GM19455 (cell line): ENCODE results near the gene ZNF208.
"Not testable (repeated sequence)": the region's sequence is repeated elsewhere in the genome, so short reads cannot be mapped to it uniquely, and the experiment has no call there.

Experiments used
- ATAC-seq: cut with Tn5 transposase; IDR thresholded peaks from one replicate; pipeline ENCODE4 v1.9.1; 2021; ENCODE audit not compliant: unreplicated experiment

Gene ZNF208

DNA sequence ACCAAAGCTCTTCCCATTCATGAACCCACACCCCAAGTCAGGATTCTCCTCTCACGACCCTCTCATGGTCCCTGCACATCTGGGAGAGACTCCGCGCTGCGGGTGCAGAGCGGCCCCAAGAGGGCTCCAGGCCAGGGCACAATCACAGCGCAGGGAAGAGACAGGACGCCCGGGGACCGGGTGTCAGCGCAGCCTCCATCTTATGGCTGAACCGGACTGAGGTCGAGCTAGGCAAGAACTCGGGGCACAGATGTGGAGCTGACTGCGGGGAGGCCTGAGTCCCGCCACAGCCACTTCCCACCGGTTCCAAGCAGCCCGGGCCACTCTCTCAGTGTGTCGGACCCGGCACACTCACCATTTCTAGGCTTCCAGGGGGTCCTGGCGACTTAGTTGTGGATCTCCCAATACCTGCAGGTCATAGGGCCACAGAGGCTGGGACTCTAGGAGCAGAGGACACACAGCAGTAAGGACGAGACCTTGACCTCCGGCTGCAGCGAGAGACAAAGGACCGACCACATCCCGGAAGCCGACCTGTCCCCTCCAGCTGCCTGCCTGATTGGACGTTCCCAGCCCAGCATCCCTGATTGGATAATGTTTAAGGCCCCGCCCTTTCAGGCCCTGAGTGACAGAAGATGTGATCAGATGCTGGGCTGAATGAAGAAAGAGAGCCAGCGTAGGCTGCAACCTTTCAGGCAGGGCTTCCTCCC is at the start of gene ZNF208:
ZNF208 (minus strand) TSS at position 507 of the 707 bp plus-strand sequence; CDS start at position 358, 149 bp downstream.
- not testable (repeated sequence) for ATAC-seq

DNA sequence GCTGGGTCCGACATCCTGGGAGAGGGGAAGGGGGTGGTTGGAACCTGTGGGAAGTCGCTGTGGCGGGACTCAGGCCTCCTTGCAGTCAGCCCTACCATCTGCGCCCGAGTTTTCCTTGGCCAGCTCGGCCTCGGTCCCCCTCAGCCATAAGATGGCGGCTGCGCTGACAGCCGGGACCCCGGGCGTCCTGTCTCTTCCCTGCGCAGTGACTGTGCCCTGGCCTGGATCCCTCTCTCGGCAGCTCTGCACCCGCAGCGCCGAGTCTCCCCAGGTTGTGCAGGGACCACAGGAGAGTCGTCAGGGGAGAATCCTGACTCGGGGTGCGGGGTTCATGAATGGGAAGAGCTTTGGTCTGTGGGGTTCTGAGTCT is 41.9 kb upstream of the ZNF208 start:
- peak; percentile 26 for ATAC-seq

DNA sequence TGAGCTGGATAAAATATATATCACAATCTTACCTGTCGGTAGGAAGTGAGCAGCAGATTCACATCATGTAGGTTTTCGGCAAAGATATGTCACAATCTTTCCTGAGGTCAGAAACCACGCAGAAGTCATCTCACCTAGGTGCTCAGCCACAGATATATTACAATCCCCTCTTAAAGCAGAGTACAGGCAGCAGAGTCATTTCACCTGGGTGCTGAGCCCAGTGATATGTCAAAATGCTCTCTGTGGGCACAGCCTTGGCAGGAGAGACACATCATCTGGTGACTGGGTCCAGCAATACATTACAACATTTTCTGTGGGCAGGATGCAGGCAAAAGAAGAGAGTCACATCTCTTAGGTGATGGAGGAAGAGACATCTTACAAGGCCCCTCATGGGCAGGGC is 30.4 kb upstream of the ZNF208 start:
- ATAC-seq, result not testable (repeated sequence)

DNA sequence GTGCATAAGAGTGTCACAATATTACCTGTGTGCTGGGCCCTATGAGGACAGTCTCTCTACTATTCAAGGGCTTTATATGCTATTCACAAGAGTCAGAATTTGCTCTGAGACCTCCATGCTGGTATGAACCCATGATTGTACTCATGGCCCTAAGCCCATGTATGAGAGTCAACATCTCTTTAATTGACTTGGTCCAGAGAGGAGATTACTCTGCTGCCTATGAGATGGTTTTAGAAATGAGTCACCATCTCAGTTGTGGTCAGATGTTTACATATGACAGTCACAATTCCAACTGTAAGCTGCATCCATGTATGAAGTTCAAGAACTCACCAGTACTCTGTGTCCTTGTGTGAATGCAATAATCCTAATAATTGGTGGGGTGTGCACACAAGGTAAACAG is 19.9 kb upstream of the ZNF208 start:
- no peak for ATAC-seq

DNA sequence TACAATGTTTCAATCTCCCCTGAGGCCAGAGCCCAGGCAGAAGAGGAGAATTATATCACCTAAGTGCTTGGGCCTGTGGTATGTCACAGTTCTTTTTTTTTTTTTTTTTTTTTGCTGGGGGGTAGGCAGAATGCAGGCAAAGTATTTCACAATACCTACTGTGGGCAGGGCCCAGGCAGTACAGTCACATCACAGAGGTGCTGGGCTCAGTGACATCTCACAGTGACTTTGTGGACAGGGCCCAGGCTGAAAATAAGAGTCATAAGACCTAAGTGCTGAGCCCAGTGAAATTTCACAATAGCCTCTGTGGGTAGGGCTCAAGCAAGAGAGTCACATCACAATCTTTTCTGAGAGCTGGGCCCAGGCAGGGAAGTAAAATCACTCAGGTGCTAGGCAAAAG is 15.9 kb upstream of the ZNF208 start:
- ATAC-seq, result no peak

DNA sequence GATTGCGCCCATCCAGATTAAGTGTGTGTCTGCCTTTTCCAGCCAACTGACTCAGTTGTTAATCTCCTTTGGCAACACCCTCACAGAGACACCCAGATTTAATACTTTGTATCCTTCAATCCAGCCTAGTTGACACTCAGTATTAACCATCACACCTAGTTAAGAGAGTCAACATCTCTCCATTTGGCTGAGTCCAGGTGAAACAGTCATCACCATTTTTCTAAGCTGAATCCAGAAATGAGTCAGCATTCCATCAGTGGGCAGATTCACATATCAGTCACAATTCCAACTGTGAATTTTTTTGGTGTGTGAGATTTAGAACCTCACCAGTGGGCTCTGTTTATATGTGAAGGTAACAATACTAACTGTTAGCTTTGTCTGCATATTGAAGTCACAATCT is 14.8 kb upstream of the ZNF208 start:
- ATAC-seq, result not testable (repeated sequence)

DNA sequence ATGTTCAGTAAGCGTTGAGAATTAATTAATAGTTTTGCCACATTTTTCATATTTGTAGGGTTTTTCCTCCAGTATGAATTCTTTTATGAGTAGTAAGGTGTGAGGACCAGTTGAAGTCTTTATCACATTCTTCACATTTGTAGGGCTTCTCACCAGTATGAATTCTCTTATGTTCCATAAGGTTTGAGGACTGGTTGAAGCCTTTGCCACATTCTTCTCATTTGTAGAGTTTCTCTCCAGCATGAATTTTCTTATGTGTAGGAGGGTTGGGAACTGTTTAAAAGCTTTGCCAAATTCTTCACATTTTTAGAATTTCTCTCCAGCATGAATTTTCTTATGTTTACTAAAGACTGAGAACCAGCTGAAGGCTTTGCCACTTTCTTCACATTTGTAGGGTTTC is 40.3 kb downstream of the ZNF208 start:
- ATAC-seq, result no peak

DNA sequence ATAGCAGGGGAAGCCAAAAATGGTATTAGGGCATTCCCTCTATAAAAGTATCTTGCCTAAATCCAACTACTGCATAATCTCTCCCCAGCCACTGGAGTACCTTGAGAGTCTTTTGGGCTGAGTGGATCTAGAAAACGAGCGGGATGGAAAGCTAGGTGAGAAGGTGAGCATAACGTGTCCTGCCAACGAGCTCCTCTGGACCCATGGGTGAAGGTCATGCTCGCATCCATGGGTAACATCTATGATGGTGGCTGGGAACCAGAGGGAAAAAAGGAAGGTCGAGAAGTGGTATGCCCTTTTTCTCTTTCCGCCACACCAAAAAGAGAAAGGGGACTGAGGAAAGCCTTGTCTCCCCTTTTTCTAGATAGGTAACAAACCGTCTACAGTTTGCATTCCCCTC is 63.0 kb downstream of the ZNF208 start:
- no peak for ATAC-seq

DNA sequence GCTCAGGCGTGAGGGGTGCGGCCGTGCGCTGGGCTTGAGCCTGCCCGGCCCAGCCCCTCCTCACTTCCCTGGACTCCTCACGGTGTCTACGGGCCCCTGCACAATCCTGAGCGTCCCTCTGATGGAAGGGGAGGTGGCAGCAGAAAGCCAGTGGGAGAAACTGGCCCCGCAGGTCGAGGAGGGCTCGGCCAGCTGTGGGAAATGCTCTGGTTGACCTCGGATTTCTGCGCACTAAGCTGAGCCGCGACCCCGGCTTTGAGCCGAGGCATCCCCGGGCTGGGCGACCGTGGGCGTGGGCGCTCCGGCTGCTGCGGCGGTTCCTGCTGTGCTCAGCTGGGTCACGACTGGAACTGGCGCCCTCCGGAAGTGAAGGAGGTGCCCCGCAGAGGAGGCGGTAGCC is 70.1 kb downstream of the ZNF208 start:
- ATAC-seq, result no peak

DNA sequence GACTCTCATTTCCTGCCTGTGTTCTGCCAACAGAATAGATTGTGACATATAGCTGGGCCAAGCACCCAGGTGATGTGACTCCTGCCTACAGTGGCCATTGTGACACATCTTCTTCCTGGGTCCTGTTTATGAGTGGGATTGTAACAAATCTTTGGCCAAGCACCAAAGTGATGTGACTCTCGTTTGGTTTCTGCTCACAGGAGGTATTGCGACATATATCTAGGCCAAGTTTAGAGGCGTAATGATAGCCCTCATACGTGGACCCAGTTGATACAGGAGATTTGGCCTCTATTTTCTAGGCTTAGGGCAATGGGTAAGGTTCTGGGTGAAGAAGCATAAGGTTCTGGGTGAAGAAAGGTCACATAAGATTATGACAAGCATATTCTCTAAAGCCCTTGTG is 76.2 kb downstream of the ZNF208 start:
- ATAC-seq, result no peak

DNA sequence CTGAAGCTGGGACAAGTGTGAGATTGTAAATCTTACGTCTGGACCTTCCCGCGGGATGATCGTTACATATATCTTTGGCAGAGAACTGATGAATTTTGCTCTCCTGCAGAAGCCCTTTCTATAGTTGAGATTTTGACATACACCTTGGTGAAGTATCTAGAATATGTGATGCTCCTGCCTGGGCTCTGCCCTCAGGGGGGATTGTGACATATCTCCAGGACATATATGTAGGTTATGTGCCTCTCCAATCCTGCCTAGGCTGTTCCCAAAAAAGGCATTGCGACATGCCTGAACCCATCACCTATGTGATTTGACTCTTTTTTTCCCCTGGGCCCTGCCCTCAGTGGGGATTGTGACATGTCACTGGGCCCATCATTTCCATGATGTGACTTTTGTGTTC is 76.6 kb downstream of the ZNF208 start:
- ATAC-seq, result no peak

DNA sequence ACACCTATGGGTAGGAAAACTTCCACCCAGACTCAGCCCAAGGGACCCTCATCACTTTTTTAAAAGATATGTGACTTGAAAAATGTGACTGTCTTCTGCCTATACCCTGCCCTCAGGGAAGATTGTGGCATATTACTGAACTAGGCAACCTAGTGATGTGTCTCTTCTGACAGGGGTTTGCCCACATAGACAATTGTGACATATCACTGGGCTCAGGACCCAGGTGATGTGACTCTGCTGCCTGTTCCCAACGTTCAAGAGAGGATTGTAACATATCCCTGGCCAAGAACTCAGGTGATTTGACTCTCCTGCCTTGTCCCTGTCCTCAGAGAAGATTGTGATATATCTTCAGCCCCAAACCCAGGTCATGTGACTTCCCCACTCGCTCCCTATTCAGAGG is 88.5 kb downstream of the ZNF208 start:
- ATAC-seq, result no peak

DNA sequence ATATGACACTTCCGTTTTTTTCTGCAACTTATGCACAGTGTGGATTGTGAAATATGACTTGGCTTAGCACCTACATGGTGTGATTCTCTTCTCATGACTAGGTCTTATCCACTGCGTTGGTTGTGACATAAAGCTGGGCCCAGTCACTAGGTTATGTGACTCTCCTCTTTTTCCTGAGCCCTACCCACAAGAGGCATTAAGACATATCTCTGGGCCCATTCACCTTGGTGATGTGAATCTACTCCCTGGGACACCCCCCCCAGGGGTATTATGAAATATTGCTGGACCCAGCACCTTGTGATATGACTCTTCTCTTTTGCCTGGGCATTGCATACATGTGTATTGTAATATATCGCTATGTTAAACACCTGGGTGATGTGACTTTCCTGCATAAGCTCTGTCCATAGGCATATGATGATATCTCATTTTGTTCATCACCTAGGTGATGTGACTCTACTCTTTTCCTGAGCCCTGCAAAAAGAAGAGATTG is 89.0 kb downstream of the ZNF208 start:
- ATAC-seq, result no peak

DNA sequence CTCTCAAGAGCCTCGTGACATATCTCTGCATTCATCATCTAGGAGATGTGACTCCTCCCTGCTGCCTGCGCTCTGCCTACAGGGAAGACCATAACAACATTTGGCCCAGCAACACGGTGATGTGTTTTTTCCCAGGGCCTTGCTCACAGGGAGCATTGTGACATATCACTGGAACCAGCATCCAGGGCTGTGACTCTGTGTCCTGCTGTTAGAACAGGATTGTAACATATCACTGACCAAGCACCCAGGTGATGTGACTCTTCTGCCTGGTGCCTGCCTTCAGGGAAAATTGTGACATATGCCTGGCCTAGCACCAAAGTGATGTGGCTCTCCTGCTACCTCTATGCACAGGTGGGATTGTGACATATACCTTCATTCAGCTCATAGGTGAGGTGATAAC is 95.3 kb downstream of the ZNF208 start:
- no peak for ATAC-seq

DNA sequence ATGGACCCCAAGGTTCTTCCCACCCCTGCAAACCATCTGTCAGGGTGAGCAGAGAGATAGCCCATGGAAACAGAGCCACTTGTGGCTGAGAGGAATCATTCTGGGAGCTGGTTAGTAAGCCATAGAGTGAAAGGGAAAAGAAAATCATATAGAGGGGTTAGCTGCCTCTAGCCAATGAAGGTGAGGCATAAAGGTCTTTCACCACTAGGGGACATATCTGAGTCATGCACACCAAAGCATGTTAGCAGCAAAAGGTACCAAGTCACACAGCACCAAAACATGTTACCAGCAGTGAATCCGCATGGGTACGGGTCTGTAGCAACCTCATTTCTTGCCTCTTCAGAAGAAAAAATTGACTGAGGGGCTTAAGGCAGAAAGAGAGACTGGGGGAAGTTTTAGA is 98.1 kb downstream of the ZNF208 start:
- ATAC-seq, result no peak

DNA sequence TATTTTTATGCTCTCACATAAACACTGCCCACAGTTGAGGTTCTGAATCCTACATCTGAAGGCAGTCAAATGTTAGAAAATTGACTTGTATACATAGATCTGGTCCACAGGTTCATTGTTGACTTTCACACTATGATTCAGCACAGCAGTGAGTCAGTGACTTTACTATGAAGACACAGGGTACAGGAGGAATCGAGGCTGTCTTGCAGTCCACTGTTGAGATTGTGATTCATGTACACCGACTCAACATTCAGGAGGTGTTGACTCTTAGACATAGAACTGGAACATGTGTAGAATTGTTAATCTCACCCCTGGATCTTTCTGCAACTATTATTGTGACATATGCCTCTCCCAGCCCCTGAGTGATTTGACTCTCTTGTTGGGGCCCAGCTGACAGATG is 100.4 kb downstream of the ZNF208 start:
- no peak for ATAC-seq

DNA sequence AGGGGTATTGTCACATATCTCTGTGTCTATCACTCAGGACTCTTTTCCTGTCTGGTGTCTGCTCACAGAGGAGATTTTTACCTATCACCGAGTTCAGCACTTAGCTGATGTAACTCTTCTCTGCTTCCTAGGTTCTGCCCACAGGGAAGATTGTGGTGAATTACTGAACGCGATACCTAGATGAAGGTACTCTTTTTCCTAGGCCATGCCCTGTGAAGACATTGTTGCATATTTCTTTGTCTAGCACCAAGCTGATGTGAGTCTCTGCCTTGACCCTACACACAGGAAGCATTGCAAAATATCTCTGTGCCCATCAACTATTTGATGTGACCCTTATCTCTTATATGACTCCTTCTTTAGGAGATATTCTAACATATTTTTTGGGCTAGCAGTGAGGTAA is 102.7 kb downstream of the ZNF208 start:
- ATAC-seq, result no peak

DNA sequence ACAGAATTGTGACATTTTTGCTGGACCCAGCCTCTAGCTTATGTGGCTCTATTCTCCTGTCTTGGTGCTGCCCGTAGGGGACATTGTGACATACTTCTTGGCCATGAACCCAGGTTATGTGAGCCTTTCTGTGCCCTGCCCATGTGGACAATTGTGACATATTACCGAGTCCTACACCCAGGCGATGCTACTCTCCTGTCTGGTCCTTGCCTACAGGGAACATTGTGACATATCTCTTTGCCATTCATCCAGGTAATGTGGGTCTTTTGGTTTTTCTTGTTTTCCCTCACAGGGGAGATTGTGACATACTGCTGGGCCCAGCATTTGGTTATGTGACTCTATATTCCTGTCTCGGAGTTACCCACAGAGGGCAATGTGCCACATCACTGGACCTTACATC is 103.2 kb downstream of the ZNF208 start:
- ATAC-seq, result no peak

DNA sequence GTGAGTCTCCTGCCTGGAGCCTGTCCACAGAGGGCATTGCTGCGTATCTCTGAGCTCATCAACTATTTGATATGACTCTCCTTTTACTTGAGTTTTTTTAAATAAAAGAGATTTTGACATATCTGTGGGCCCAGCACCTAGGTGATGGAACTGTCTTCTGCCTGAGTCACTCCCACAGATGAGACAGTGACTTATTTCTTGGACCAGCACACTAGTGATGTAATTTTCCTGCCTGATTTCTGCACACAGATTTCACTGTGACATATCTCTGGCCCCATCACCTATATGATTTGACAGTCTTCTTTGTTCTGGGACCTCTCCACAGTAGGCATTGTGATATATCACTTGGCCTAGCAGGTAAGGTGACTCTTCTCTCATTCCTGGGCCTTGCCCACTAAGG is 108.2 kb downstream of the ZNF208 start:
- ATAC-seq, result no peak

DNA sequence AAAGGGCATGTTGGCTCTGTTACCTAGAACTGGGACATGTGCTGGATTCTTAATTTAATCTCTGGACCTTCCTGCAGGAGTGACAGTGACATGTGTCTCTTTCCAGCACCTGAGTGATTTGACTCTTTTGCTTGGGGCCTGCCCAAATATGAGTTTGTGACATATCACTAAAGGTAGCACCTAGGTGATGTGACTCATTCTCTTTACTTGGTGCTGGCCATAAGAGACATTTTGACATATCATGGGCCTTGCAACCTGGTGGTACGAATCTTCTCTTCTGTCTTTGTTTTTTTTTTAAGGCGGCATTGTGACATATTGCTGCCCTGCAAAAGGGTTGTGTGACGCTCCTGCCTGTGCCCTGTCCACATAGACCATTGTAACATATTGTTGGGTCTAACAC is 108.9 kb downstream of the ZNF208 start:
- ATAC-seq, result no peak

DNA sequence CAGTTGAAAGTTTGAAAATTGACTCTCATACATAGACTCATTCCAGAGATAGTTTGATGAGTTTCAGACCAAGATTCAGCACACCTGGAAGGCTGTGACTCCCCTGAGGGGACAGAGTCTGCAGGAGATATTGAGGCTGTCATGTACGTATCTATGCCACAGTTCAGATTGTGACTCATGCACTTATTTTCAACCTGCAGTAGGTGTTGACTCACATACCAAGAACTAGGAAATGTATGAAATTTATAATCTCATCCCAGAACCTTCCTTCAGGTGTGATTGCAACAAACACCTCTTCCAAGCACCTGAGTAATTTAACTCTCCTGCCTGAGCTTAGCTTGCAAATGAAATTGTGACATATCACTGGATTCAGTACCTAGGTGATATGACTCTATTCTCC is 110.3 kb downstream of the ZNF208 start:
- ATAC-seq, result no peak

DNA sequence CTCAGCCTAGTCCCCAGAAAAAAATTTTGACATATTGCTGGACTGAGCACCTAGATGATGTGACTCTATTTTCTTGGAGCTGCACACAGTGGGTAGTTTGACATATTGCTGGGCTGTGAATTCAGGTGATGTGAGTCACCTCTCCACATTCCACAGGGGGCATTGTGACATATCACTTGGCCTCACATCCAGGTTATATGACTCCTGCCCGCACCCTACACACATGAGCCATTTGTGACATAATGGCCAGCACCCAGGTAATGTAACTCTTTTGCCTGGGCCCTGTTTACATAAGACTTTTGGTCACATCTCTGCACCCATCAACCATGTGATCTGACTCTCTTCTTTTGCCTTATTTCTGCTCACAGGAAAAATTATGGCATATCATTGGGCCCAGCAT is 119.7 kb downstream of the ZNF208 start:
- ATAC-seq, result no peak

DNA sequence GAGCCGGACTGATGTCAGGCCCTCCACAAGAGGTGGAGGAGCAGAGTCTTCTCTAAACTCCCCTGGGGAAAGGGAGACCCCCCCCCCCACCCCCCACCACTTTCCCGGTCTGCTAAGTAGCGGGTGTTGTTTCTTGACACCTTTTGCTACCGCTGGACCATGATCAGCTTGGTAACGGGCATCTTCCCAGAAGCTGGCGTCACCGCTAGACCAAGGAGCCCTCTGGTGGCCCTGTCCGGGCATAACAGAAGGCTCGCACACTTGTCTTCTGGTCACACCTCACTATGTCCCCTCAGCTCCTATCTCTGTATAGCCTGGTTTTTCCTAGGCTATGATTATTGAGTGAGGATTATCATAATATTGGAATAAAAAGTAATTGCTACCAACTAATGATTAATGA is 120.7 kb downstream of the ZNF208 start:
- not testable (repeated sequence) for ATAC-seq
